ENCODE measurements around the gene KRT85. TPM values are rescaled to one million over a fixed set of nuclear protein-coding genes. Genes with fewer than 3 reads are reported as not detected.

KRT85 gene
- total and polyA plus RNA-seq, 2 of the 4 experiments (the other 2 are of a cell fraction) = not detected

DNA sequence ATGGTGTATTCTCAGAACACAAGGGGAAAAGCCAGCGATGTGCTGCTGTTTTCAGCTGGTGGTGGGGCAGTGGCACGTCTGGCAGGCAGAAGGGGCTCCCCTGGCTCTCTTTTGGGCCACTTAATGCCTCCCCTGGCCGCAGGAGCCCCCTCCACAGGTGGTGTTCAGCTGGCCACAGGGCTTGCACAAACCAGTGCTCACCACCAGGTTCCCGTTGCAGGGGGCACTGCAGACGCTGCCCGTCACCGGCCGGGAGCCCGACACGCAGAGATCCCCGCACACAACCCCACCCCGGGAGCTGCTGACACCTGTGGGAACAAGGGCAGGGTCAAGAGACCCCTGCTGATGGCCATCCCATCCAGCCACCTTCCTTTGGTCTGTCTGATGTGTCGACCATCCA lies 52.8 kb downstream of the KRT85 start:
- Histone ChIP-seq H3K79me1 (ENCODE audit: low read depth in 1 of 2, low read length in 2 of 2) (no peaks in the 10 kb centered on the region), H4K91ac (ENCODE audit: insufficient read depth, low read depth, low read length) (no peak overlapping the region), H3K9me3 (ENCODE audit: control insufficient read depth, insufficient read depth, low read length) (no peaks in the 10 kb centered on the region), H4K8ac (ENCODE audit: low read depth in 2 of 2, low read length in 2 of 2) (no peak overlapping the region), H3K23ac (ENCODE audit: low read depth, low read length) (no peak overlapping the region), H2AFZ (replicated peaks; ENCODE audit: low read length, poor library complexity) (no peak overlapping the region), H3K4me3 (ENCODE audit: insufficient read depth, low read depth, low read length) (no peak overlapping the region), H3K36me3 (ENCODE audit: control insufficient read depth, insufficient read depth, low read length) (no peaks in the 10 kb centered on the region), H2AK9ac (replicated peaks; ENCODE audit: low read depth, low read length, poor library complexity) (no peak overlapping the region), H3K4me1 (ENCODE audit: control insufficient read depth, insufficient read depth, low read length) (no peaks in the 10 kb centered on the region), H3K27ac (ENCODE audit: insufficient read depth, low read length) (no peak overlapping the region), H3K27me3 (ENCODE audit: control insufficient read depth, insufficient read depth, low read length) (peaks cover 67% of the 10 kb centered on the region), H3K4me2 (ENCODE audit: low read depth, low read length) (no peak overlapping the region), H3K9me1 (ENCODE audit: insufficient read depth, low read length) (no peaks in the 10 kb centered on the region; the same call in 1 of the 2 replicates), H2BK15ac (ENCODE audit: low read depth, low read length) (no peak overlapping the region), H2AK5ac (ENCODE audit: low read depth, low read length) (no peak overlapping the region), H2BK20ac (ENCODE audit: low read depth, low read length) (no peak overlapping the region), H4K20me1 (ENCODE audit: insufficient read depth, low read length) (no peaks in the 10 kb centered on the region), H2BK120ac (ENCODE audit: low read depth, low read length) (no peak overlapping the region), H3K9ac (ENCODE audit: low read depth, low read length) (no peak overlapping the region), H4K5ac (ENCODE audit: low read depth, low read length) (no peak overlapping the region), H3K18ac (ENCODE audit: low read depth, low read length) (no peak overlapping the region), H2BK5ac (ENCODE audit: low read depth, low read length, poor library complexity, severe bottlenecking) (no peak overlapping the region), H3K56ac (ENCODE audit: extremely low read depth, insufficient read depth, low read length) (no peak overlapping the region), H3K4ac (ENCODE audit: low read depth, low read length) (no peak overlapping the region), H3K14ac (replicated peaks; ENCODE audit: low read depth, low read length) (no peak overlapping the region)
- no TSS peak for BruUV-seq (replicated peaks)
- intact Hi-C loops (cut with micrococcal nuclease) (no loop called here), dilution Hi-C loops (cut with HindIII; ENCODE audit: low sequenced_read_pairs, unreplicated experiment) (no loop called here), in situ Hi-C loops (cut with MboI; ENCODE audit: low sequenced_read_pairs) (no loop called here)
- TF ChIP-seq RAD21 (IDR thresholded peaks at IDR 0.05; ENCODE audit: low read length) (no peak), MAZ (IDR thresholded peaks at IDR 0.05; ENCODE audit: borderline replicate concordance, low read depth, low read length) (no peak), POLR2A (IDR thresholded peaks at IDR 0.05; ENCODE audit: low read depth, low read length) (no peak), SMC3 (IDR thresholded peaks at IDR 0.05; ENCODE audit: low read depth, low read length) (no peak), FOS (IDR thresholded peaks at IDR 0.05; ENCODE audit: low read depth, low read length) (no peak), RCOR1 (IDR thresholded peaks at IDR 0.05; ENCODE audit: insufficient replicate concordance, low read length) (no peak), NFE2L2 (IDR thresholded peaks at IDR 0.05; ENCODE audit: low read depth, low read length) (no peak), RFX5 (IDR thresholded peaks at IDR 0.05; ENCODE audit: low read depth, low read length) (no peak), MAFK (IDR thresholded peaks at IDR 0.05; ENCODE audit: low read depth, low read length) (no peak), BHLHE40 (IDR thresholded peaks at IDR 0.05; ENCODE audit: low read depth, low read length) (no peak), MXI1 (IDR thresholded peaks at IDR 0.05; ENCODE audit: borderline replicate concordance, low read depth, low read length) (no peak), CEBPB (IDR thresholded peaks at IDR 0.05; ENCODE audit: low read depth, low read length) (no peak), CHD1 (IDR thresholded peaks at IDR 0.05; ENCODE audit: low read depth, low read length) (no peak)
- TF ChIP-seq, protein P1, sequence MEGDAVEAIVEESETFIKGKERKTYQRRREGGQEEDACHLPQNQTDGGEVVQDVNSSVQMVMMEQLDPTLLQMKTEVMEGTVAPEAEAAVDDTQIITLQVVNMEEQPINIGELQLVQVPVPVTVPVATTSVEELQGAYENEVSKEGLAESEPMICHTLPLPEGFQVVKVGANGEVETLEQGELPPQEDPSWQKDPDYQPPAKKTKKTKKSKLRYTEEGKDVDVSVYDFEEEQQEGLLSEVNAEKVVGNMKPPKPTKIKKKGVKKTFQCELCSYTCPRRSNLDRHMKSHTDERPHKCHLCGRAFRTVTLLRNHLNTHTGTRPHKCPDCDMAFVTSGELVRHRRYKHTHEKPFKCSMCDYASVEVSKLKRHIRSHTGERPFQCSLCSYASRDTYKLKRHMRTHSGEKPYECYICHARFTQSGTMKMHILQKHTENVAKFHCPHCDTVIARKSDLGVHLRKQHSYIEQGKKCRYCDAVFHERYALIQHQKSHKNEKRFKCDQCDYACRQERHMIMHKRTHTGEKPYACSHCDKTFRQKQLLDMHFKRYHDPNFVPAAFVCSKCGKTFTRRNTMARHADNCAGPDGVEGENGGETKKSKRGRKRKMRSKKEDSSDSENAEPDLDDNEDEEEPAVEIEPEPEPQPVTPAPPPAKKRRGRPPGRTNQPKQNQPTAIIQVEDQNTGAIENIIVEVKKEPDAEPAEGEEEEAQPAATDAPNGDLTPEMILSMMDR (conservative IDR thresholded peaks at IDR 0.05; ENCODE audit: low read depth, low read length) = no peak
- TF ChIP-seq, protein P2, sequence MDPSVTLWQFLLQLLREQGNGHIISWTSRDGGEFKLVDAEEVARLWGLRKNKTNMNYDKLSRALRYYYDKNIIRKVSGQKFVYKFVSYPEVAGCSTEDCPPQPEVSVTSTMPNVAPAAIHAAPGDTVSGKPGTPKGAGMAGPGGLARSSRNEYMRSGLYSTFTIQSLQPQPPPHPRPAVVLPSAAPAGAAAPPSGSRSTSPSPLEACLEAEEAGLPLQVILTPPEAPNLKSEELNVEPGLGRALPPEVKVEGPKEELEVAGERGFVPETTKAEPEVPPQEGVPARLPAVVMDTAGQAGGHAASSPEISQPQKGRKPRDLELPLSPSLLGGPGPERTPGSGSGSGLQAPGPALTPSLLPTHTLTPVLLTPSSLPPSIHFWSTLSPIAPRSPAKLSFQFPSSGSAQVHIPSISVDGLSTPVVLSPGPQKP (IDR thresholded peaks at IDR 0.05; ENCODE audit: borderline replicate concordance, low read depth, low read length) = no peak
- TF ChIP-seq, protein P3, sequence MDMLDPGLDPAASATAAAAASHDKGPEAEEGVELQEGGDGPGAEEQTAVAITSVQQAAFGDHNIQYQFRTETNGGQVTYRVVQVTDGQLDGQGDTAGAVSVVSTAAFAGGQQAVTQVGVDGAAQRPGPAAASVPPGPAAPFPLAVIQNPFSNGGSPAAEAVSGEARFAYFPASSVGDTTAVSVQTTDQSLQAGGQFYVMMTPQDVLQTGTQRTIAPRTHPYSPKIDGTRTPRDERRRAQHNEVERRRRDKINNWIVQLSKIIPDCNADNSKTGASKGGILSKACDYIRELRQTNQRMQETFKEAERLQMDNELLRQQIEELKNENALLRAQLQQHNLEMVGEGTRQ (IDR thresholded peaks at IDR 0.05; ENCODE audit: low read depth, low read length) = no peak
- no peak for DNase-seq
- no peak for ATAC-seq (ENCODE audit: low read depth)
- 32% methylated on average over 2 of the region's 13 CpGs; no CpG with 5 or more reads in 1 of the 2 experiments for WGBS, 2 experiments (ENCODE audit: extremely low coverage in 2 of 2, insufficient read length in 1 of 2)
- POLR2A ChIA-PET (ENCODE audit: unreplicated experiment) = no interaction called here
- CTCF ChIA-PET = no interaction called here
